A673 (cell line): ENCODE data around the gene CCDC9B. TPM values are rescaled to one million over a fixed set of nuclear protein-coding genes. Genes with fewer than 3 reads are reported as not detected.

ENCODE experiments used
- BruUV-seq: library from RNA; stranded (reverse); fragments of 400-500 nt; replicated peaks from 2 replicates; lab custom pipeline; 2021; lab: Mats Ljungman, UMichigan
- CTCF ChIA-PET: fragments of 300-600 bp; sonication (Branson Sonifier 250); formaldehyde crosslinking; loops from one replicate; lab custom pipeline; 2022; ENCODE audit warnings: antibody characterized with exemption; lab: Charles Lee
- POLR2A ChIA-PET: fragments of 300-600 bp; sonication (Branson Sonifier 250); formaldehyde crosslinking; loops from one replicate; lab custom pipeline; 2022; ENCODE audit warnings: antibody characterized with exemption; ENCODE audit not compliant: low non-redundant PET; lab: Charles Lee
- DNase-seq: peaks from one replicate; pipeline ENCODE4 v3.0.0-alpha.2; 2015; ENCODE audit warnings: low spot score
- H3K27ac ChIP-seq: fragments of 200-600 bp; sonication (generic); 2 replicates; pipeline ENCODE4 v1.5.1; 2016; ENCODE audit warnings: mixed run types, low read depth, mild to moderate bottlenecking, mixed read lengths, antibody characterized with exemption, low read length; ENCODE audit not compliant: poor library complexity, severe bottlenecking
- H3K27me3 ChIP-seq: fragments of 200-600 bp; sonication (generic); replicated peaks from 2 replicates; pipeline ENCODE4 v1.6.1; 2017; ENCODE audit warnings: mixed run types, low read depth, mild to moderate bottlenecking, mixed read lengths, antibody characterized with exemption, low read length; ENCODE audit not compliant: insufficient read depth, poor library complexity
- H3K36me3 ChIP-seq: fragments of 200-600 bp; sonication (generic); 2 replicates; pipeline ENCODE4 v1.6.1; 2016; ENCODE audit warnings: mixed run types, mild to moderate bottlenecking, mixed read lengths, antibody characterized with exemption, low read length; ENCODE audit not compliant: insufficient read depth, poor library complexity, severe bottlenecking
- H3K4me1 ChIP-seq: fragments of 200-600 bp; sonication (generic); 2 replicates; pipeline ENCODE4 v1.6.1; 2017; ENCODE audit warnings: mixed run types, mild to moderate bottlenecking, mixed read lengths, antibody characterized with exemption, low read length; ENCODE audit not compliant: insufficient read depth, poor library complexity, severe bottlenecking
- H3K4me3 ChIP-seq: fragments of 200-600 bp; sonication (generic); 2 replicates; pipeline ENCODE4 v1.5.1; 2016; ENCODE audit warnings: low read depth, mixed run types, mild to moderate bottlenecking, mixed read lengths, low read length; ENCODE audit not compliant: poor library complexity, severe bottlenecking
- H3K9me3 ChIP-seq: fragments of 200-600 bp; sonication (generic); 2 replicates; pipeline ENCODE4 v1.6.1; 2016; ENCODE audit warnings: mixed run types, low read depth, mild to moderate bottlenecking, mixed read lengths, antibody characterized with exemption, low read length; ENCODE audit not compliant: poor library complexity, severe bottlenecking
- CTCF ChIP-seq: fragments of 300-800, 200-600 bp; sonication (generic); conservative IDR thresholded peaks from 2 replicates; pipeline ENCODE4 v1.5.1; 2017; ENCODE audit warnings: low read depth, mild to moderate bottlenecking, antibody characterized with exemption, low read length, moderate library complexity, mixed read lengths
- EZH2 ChIP-seq: fragments of 200-600 bp; sonication (generic); IDR thresholded peaks from 2 replicates; pipeline ENCODE4 v1.6.1; 2017; ENCODE audit warnings: borderline replicate concordance, low read depth, mild to moderate bottlenecking, mixed read lengths, antibody characterized with exemption, low read length; ENCODE audit not compliant: poor library complexity, severe bottlenecking
- intact Hi-C: fragments of 100-400 bp; cut with micrococcal nuclease; formaldehyde crosslinking; loops from one replicate; pipeline ENCODE4 v1.10.0; 2022; ENCODE audit not compliant: unreplicated experiment
- total RNA-seq: library from RNA; stranded (reverse); gene quantifications from 2 replicates; pipeline ENCODE4 v1.2.3, GENCODE V29; 2021

Gene CCDC9B
- total RNA-seq, 1 experiment from 2014 or later, result 8.6 TPM

DNA sequence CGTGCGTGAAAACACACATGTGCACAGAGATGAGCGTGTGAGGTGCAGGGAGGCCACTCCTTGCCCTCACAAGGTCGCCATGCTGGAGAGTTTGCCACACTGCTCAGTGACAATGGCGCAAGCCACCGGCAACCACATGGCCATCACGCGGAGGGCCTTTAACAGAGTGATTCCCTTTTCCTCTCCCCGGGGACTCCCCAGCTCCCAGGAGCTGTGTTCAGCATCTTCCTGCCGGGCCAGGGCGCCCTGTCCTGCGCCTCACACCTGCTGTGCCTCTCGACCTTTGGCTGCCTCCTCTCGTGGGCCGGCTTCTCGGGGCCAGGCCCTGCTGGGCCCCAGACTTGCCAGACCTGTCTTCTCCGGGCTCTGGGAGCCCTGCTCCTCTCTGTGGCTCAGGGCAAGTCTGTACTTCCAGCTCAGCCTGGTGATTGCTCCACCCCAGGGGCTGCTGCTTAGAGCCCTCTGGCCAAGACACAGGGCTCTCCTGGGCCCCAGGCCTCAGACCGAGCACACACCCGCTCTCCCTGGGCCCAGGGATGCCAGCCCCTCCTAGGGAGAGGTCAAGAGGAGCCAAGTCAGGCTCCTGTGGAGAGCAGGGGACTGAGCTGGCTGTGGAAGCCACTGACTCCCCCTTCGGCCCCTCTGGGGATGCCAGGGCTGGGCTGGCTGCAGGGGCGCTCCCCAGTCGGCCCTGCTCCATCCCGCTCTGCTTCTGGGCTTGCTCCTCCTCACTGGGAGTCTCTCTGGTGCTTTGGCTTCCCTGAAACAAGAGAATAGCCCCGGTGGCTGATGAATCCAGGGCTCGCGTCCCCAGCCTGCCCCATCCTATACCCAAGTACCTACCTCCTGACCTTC lies 5.6 kb downstream of the CCDC9B start:
- Histone ChIP-seq H3K36me3 (no peaks in the 10 kb centered on the region), H3K9me3 (no peaks in the 10 kb centered on the region), H3K27me3 (no peaks in the 10 kb centered on the region), H3K4me1 (peaks cover 64% of the 10 kb centered on the region), H3K27ac (peak overlapping the region; percentile 78), H3K4me3 (no peak overlapping the region)
- BruUV-seq, result no TSS peak
- POLR2A ChIA-PET, result interaction anchor here (0.6 kb wide), 1 partner anchor 25 kb away, joined by 3 read pairs; no protein-coding TSS in a partner anchor
- no peak for DNase-seq
- intact Hi-C loops, result no loop called here
- CTCF ChIA-PET, result interaction anchor here (1.1 to 2.2 kb wide), 2 partner anchors 9 to 13 kb away, joined by 3 to 6 read pairs; no protein-coding TSS in a partner anchor
- TF ChIP-seq CTCF, result no peak
- no peak for TF ChIP-seq EZH2

DNA sequence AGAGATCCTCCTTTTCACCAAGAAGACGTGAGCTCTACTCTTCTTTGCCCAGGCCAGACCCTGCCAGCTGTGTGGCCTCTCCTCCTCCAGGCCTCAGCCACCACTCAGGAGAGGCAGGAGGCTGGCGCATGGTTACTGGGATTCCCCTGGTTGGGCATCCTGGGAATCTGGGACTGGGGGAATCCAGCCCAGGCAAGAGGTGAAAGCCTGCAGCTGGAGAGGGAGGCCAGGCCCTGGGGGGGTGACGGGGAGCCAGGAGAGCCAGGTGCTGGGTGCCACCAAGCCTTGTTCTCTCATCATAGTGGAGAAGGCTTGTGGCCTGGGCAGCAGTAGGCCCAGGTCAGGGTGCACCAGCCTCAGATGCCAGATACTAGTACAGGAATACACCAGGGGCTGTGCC lies 6.2 kb downstream of the CCDC9B start:
- H3K27ac ChIP-seq, result peak overlapping the region; percentile 78

More for the DNA sequence above, 6.2 kb downstream of the CCDC9B start:
- ChIA-PET POLR2A (no interaction called here), CTCF (interaction anchor here (0.9 to 2.2 kb wide), 3 partner anchors 9 to 12 kb away, joined by 3 to 6 read pairs (median 5); no protein-coding TSS in a partner anchor)
- Histone ChIP-seq H3K9me3 (no peaks in the 10 kb centered on the region), H3K27me3 (no peaks in the 10 kb centered on the region), H3K4me1 (peaks cover 58% of the 10 kb centered on the region), H3K4me3 (no peak overlapping the region), H3K36me3 (no peaks in the 10 kb centered on the region)
- intact Hi-C loops, result no loop called here
- BruUV-seq, result no TSS peak
- TF ChIP-seq CTCF, result no peak
- TF ChIP-seq EZH2, result no peak
- DNase-seq, result no peak
